Suppressor macrophage treated with lipopolysaccharide for 4 hours (primary cell): Measurements from ENCODE around the gene UST.
"Not testable (repeated sequence)": the region's sequence is repeated elsewhere in the genome, so short reads cannot be mapped to it uniquely, and the experiment has no call there.

Source experiments
- DNase-seq: peaks from one replicate; pipeline ENCODE4 v3.0.0-alpha.2; 2020

UST gene

DNA sequence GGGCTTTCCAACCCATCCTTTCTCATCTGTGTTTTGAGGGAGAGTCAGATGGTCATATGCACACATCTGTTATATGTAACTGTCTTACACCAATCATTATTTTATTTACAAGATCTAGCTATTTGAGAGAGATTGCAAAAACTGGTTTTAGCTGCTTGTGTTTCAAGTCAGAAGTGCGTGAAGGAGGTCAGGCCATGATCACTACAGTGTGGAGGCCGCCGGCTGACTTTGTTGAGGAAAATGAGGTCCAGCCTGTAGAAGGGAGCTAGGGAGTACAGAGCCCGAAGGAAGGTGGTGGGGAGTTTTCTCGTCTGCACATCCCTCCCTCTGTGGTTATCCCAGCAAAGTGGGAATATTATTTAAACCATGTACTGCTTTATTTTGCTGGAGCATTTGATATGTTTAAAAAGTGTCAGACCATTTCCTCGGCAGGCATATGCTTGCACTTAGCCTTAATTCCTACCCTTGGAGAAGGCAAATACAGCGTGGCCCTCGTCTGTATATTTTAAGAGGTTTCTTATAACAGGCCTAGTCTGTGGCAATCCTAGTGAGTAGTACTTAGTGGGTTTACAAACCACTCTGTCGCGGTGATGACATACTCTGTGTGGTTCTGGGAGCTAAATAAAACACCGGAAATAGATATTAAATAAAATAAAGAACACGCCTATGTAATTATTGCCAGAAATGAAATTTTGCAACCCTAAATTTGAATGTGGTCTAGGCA is 95.6 kb downstream of the UST start:
- DNase-seq: no peak

DNA sequence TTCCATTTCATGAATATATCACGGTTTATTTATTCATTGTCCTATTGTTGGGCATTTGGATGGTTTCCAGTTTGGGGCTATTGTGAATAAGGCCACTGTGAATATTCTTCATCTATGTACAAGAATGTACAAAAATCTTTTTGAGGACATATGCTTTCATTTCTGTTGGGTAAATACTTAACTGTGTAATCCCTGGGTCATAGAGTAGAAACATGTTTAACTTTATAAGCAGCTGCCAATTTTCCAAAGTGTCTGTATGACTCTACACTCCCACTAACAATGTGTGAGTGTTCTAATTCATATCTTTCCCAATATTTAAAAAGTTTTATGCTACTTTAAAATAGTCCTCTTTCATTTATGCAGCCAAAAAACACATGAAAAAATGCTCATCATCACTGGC is 98.6 kb downstream of the UST start:
- DNase-seq: no peak

DNA sequence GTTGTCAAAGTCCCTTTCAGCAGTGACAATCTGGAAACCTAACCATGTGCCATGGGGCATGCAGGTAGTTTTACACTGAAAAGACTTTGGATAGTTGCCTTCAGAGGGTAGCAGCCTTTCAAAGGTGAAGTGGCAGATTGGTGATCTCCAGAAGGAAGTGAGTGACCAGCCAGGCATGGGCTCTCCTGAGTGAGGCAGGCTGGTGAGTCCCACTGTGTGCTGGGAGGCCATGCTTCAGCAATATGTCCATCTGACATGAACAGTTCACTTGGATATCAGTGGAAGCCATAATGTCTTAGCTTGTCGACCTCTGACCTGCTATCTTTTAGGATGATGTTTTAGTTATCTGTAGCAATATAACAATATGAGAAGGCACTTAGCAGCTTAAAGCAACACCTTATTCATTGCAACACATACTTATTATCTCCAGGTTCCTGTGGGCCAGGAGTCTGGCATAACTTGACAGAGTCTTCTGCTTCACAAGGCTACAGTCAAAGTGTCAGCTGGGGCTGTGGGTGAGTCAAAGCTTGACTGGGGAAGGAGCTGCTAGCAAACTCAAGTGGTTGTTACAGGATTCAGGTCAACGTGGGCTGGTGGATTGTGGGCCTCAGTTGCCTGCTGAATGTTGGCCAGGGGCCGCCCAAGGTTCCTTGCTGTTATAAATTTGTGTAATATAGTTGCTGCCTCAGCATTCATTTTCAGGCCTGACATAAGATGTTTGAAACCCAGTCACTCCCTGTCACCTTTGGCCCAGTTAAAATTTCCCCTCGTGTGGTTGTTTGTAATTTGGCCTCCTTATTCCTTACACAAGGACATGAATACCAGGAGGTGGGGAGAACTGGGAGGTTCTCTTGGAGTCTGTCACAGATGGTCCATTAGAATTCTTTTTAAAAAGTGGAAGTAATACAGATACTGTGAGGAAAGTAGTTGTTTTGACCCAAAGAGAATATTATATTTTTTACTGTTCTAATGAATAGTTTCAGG is 100.2 kb downstream of the UST start:
- no peak for DNase-seq

DNA sequence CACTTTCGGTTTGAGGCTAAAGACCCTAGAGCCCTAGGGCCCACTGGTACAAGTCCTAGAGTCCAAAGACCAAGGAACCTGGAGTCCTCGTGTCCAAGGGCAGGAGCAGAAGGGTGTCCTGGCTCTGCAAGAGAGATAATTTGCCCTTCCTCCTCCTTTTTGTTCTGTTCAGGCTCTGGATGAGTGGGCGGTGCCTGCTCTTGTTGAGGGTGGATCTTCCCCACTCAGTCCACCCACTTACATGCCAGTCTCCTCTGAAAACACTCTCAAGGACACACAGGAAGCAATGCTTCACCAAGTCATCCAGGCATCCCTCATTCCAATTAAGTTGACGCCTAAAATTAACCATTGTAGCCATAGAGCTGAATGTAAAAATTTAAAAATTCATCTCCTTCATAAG is 102.1 kb downstream of the UST start:
- no peak for DNase-seq

DNA sequence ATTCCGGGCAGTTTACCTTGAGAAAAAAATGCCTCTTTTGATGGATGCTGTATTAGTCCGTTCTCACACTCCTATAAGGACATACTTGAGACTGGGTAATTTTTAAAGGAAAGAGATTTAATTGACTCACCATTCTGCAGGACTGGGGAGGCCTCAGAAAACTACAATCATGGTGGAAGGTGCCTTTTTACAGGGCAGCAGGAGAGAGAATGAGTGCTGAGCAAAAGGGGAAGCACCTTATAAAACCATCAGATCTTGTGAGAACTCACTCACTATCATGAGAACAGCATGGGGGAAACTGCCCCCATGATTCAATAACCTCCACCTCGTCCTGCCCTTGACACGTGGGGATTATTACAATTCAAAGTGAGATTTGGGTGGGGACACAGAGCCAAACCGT is 102.6 kb downstream of the UST start:
- DNase-seq: peak; percentile 6

DNA sequence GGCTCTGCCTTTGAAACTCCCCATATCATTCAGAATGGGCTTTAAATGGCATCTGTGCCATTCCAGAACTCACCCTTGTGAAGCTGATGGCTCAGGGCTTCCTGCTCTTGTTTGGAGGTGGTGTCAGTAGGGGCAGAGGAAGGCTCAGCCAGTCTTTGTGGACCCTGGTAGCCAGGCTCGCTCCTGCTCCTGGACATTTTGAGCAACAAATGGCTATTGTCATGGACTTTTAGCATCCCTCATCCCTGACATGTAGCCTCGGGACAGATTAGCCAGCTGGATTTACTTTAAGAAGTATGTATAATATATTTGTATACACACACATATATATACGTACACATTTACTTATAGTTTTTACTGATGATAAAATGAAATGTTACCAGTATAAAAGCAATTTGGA is 104.1 kb downstream of the UST start:
- no peak for DNase-seq

DNA sequence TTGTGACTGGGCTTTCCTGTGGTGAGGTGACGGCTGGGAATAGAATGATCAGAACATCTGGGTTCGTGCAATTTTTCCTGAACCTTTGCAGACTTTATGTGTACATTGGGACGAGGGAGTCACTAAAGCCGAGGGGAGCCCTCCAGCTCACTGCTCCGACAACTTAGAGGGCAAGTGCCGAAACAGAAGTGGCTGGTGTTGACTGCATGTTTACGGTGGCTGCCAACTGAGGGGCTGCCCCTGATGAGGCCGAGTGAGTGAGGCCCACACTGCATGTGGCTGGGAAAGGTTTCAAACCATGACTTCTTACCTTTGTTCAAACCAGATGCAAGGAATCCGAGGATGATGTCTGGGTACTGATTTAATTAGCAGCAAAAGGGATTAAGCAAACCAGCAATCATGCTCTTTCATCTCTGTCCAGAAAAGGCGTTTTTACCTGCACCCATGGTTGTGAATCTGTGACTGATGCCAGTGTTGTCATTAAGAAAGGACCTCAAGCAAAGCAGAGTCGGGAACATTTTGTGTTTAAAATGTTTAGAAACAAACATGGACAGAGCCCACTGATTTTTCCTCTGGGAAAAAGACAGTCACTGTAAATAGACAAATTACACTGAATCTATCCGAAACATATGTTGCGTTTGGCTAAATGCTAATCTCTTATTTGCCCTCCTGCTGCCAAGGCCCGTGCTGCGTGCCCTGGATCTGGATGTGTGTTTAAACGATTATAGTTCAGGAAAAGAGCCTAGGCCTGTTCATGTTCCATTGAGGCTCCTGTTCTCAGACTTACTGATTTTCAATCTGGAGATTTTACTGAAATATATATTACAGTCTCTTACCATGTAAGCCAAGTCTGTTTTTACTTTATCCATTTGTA is 105.1 kb downstream of the UST start:
- no peak for DNase-seq

DNA sequence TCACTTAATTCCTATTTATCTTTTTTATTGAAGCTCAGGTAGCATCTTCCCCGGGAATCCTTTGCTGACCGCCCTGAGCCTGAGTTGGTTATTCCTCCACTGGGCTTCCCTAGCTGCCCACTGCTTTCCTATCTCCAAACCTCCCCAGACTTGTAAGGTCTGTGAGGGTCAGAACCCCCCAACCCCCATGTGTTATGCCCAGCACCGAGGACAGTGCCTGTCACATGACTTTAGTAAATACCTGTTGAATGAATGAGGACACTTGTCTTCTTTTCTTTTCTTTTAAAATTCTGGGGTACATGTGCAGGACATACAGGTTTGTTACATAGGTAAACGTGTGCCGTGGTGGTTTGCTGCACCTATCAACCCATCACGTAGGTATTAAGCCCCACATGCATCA is 105.9 kb downstream of the UST start:
- no peak for DNase-seq

DNA sequence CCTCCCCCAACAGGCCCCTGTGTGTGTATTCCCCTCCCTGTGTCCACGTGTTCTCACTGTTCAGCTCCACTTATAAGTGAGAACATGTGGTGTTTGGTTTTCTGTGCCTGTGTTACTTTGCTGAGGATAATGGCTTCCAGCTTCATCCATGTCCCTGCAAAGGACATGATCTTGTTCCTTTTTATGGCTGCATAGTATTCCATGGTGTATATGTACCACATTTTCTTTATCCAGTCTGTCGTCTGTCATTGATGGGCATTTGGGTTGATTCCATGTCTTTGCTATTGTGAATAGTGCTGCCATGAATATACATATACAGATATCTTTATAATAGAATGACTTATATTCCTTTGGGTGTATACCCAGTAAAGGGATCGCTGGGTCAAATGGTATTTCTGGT is 106.3 kb downstream of the UST start:
- not testable (repeated sequence) for DNase-seq

DNA sequence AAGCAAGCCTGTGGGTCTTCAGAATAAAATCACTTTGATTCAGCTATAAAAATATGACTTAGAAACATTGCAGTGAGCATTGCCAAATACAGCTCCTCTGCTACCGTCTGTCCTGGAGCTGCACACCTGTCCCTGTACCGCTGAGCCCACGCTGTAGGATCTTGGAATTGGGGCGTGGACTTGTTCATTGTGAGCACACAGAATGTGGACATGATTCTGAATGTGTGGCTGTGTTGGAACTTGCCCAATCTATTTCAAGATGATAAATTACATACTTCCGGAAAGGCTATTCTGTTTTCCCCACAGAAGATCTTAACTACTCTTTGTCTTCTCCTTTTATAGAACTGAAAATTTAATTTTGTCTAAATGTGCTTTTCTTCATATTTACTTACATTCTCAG is 107.3 kb downstream of the UST start:
- DNase-seq: peak; percentile 9

DNA sequence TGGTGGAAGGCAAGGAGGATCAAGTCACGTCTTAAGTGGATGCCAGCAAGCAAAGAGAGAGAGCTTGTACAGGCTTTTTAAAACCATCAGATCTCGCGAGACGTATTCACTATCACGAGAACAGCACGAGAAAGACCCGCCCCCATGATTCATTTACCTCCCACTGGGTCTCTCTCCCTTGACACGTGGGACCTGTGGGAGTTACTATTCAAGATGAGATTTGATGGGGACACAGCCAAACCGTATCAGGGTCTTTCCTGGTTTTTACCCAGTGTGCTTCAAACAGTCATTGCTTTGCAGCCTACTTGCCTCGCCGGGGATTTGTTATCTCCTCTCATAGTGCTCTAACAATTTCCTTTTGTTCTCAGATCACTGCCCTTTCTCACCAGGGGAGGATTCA is 108.2 kb downstream of the UST start:
- DNase-seq: no peak

DNA sequence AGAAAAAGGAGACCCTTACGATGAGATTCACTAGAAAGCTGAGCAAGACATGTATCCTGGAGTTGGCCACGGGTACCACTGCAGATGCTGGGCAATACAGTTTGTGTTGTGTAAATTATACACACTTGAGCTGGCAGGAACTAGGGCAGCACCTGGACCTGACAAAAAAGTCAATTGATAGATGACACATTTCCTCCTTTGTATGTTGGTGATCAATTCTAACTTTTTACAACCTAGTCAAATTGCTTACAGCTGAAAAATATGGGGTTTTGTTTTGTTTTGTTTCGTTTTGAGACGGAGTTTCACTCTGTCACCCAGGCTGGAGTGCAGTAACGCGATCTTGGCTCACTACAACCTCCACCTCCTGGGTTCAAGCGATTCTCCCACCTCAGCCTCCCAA is 108.9 kb downstream of the UST start:
- DNase-seq: no peak

DNA sequence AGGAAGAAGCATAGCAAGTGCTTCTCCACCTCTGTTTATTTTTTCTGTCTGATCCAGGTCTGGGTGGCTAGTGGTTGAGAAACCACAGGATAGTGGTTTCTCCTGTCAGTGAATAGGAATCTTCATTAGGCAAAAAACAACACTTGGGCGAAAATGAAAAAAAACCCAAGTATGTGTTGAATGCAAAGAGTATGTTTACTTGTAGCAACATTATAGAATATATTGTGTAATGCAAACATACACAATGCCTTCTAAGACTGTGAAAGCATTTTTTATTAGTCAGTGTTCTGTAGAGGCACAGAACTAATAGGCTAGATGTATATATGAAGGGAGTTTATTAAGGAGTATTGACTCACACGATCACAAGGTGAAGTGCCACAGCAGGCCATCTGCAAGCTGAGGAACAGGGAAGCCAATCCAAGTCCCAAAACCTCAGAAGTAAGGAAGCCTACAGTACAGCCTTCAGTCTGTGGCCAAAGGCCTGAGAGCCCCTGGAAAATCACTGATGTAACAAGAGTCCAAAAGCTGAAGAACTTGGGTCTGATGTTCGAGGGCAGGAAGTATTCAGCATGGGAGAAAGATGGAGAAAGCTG is 111.1 kb downstream of the UST start:
- DNase-seq: no peak

DNA sequence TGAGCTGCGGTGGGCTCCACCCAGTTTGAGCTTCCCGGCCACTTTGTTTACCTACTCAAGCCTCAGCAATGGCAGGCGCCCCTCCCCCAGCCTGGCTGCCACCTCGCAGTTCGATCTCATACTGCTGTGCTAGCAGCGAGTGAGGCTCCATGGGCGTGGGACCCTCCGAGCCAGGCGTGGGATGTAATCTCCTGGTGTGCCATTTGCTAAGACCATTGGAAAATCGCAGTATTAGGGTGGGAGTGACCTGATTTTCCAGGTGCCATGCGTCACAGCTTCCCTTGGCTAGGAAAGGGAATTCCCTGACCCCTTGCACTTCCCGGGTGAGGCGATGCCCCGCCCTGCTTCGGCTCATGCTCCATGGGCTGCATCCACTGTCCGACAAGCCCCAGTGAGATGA is 117.3 kb downstream of the UST start:
- DNase-seq: not testable (repeated sequence)

DNA sequence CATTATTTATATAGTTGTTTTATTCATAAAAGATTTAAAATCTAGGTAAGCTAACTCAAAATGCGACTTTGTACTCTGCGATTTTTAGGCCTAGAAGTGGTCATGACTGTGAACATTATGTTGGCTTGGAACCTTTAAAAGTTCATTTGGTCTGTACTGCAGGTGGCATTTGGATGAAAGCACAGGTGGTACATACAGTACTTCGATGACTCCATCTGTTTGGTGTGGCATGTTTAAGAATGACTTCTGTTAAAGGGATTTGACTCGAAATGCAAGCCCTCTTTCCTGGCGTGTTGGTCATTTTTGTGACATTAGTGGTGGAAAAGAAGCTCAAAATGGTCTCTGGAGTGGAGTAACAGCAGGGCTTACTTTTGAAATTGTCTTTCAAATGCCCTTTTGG is 118.1 kb downstream of the UST start:
- no peak for DNase-seq

DNA sequence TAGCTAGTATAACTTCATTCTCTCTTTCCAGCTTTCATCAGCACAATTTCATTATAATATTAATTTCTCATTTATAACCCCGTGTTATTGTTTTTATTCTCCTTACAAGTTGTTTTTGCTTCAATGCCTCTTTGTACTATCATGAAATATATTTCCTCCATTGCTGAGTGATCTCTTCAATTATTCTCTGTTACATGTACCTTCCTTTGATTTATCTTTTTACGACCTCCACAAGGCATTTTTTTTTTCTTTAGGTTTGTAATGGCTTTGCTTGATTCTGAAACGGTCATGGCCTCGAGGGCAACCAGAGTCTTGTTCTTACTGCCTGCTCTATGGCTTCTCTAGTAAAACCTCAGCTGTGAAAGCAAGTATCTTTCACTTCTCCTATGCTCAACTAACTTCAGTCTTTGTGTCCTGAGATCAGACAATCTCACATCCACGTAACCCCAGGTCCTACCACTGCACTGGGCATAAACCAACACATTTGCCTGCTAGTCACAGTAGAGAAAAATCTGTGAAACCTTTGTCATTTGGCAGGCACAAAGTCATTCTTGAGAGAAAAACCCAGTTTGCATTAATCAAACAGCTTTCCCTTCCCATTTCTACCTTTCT is 119.9 kb downstream of the UST start:
- no peak for DNase-seq

DNA sequence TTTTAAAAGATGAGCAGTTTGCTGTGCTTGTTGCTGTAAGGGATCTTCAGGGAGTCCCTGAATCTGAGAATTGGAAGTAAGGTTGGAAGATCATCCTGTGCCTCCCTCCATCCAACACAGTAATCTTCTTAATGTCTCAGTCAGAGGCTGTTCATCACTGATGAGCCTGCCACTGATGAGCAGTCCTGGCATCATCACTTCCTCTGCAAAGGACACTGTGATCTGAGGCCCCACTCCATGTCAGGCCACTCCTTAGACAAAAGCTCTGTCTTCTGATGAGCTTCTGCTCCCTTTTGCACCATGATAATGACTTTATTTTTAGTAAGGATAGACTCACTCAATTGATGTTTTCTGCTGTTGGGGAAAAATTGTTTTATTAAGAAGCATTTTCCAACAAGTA is 121.0 kb downstream of the UST start:
- peak; percentile 39 for DNase-seq

DNA sequence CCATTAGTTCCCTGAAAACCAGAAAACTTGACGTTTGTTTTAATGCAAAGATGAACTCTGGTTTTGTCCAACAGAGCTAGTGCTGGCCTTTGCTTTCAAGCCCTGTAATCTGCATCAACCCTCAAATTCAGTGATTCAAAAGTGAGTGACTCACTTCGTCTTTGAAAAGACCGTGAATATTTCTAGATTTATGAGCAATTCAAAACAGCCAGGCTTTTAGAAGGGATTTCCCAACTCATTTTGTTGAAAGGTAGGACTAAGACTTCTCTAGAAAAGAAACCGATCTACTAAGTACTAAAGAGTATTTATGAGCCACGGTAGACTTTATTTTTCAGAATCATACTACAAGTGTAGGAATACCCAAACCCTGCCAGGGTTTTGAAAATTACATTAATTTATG is 121.5 kb downstream of the UST start:
- DNase-seq: no peak

DNA sequence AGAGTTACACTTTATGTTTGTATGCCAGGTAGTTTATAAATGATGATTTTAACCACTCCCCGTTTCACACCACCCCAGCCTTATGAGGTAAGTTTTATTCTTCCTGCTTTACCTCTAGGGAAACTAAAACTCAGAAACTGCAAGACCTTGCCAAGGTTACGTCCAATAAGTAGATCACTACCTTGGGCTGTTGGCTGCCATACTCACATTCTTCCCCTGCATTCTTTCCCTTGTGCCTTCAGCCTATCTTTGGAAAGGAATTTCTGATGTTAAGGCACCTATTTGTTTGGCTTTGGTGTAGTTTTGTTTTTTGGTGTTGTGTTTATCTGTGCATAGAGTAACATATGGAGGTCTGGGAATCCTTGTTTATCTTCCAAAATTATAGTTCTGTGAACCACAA is 122.1 kb downstream of the UST start:
- DNase-seq: no peak

DNA sequence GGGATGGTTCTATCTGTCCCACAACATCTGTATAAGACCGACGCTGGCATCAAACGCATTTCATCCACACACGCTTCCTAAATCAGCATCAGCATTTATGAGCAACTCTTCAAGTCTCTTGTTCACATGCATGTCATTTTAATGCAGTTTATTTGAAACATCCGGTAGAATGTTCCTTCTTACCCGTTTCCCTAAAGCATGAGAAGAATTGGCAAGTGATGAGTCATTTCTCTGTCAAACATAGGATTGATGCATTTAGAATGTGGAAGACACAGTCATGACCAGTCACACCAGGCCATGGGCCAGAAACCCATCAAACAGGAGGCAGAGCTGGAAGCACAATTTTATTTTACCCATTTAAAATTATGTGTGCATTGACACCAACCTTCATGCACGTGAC is 122.8 kb downstream of the UST start:
- peak; percentile 25 for DNase-seq

DNA sequence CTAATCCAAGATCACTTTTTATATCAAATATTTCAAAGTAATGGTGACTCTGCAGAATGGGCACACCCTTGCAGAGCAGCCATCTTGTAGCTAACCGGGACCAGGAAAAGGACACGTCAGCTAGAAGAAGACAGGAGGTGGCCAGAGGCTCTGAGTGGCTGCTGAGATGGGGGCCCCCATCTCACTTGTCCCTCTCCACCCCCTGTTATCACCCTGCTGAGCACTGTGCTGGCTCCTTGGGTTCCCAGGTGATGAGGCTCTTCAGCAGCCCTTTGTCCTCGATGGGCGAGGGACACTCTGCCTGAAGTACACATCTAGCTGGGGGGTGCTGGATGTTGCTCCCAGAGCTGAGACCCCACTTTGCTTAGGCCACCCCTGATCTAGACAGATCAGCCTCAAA is 126.3 kb downstream of the UST start:
- DNase-seq: no peak

DNA sequence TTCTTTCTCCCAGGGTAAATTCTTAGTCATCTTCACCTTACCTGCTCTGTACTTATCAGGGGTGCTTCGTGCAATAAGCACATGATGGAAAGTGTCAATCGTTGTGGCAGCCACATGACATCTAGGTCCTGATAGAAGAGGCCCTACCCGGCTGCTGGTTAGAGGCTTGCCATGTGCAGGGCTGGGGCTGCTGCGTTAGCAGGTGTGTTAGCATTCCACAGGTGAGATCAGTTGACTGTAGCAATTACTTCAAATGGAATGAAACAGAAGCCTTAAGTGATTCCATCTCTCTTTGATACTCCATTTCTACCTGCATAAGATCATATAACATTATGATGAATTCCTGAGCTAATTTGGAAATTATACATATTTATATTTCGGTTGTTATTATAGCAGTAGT is 127.0 kb downstream of the UST start:
- DNase-seq: no peak
